K562 (cell line): ENCODE results near the gene CYP4F3.

Source experiments
- CBX5 ChIP-seq: IDR thresholded peaks from 2 replicates; pipeline ENCODE4 v1.6.1; 2014; ENCODE audit warnings: low read depth, borderline replicate concordance
- EGR1 ChIP-seq: fragments of 450-650 bp; conservative IDR thresholded peaks from 2 replicates; pipeline ENCODE4 v1.6.1; 2017; ENCODE audit warnings: mild to moderate bottlenecking
- MYC ChIP-seq, 2 experiments: fragments of 250-450 bp in 1 of 2; sonication (Bioruptor Pico) in 1 of 2; IDR thresholded peaks; 2 replicates each; pipeline versions ENCODE4 v1.5.1 to v1.6.1; 2012 to 2021; ENCODE audit warnings: low read depth in 2 of 2, borderline replicate concordance in 1 of 2, improper control_type of control experiment in 1 of 2, low read length in 1 of 2, mild to moderate bottlenecking in 1 of 2, moderate library complexity in 1 of 2
- POLR2A ChIP-seq: fragments of 450-650 bp; conservative IDR thresholded peaks from 2 replicates; pipeline ENCODE4 v1.6.1; 2016
- SIRT6 ChIP-seq: IDR thresholded peaks from one replicate; pipeline ENCODE4 v1.6.1; 2012; ENCODE audit warnings: low read depth, mild to moderate bottlenecking, control low read depth, inconsistent platforms, low read length, moderate library complexity
- TF ChIP-seq, protein P1 (sequence below), 3 experiments: IDR thresholded peaks in 2 of 3; conservative IDR thresholded peaks in 1 of 3; 2 replicates each; pipeline ENCODE4 v1.5.1; 2011 to 2012; ENCODE audit warnings: low read length in 3 of 3, mild to moderate bottlenecking in 3 of 3, control low read depth in 2 of 3, improper control_type of control experiment in 1 of 3, inconsistent platforms in 1 of 3, low read depth in 1 of 3, mixed read lengths in 1 of 3, moderate library complexity in 1 of 3; ENCODE audit not compliant: insufficient read depth in 2 of 3

DNA sequence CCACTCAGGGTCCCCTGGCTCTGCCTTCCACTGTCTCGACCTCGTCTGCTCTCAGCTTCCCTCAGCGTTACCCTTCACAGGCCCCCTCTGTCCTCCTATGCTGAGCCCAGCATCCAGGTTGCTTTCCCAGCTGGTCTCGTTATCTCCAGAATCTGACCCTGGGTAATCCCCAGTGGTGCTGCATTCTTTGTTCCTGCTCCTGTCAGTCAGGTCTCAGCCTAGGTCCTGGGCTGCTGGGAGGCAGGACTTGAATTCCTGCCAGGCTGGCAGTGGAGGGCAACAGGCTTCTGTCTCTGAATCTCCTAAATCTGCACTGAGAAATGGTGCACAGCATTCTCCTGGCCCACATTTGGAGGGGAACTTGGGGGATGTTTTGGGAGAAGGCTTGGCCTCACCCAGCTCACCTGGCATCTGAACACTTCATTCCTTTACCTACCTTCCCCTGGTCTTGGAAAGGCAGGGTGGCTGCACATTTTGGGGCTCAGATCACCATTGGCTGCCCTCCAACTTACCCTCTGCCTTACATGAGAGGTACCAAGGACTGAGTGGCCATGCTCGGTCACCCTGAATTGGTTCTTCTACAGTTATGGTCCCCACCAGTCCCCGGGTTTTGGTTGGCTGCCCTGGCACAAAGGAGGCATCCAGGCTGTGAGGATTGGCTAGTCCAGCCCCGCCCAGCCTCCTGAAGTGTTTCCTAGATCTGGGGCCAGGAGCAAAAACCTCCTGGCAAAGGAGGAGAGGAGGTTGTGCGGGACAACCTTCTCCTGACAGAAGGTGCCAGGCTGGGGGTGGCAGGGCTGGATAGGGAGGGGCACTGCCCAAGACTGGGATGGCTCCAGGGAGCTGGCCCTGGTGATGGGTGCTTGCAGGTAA is 26.0 kb upstream of the CYP4F3 start, which contains the start of gene CYP4F8:
- no peak for TF ChIP-seq SIRT6
- TF ChIP-seq POLR2A = no peak
- TF ChIP-seq CBX5 = no peak
- TF ChIP-seq, protein P1, sequence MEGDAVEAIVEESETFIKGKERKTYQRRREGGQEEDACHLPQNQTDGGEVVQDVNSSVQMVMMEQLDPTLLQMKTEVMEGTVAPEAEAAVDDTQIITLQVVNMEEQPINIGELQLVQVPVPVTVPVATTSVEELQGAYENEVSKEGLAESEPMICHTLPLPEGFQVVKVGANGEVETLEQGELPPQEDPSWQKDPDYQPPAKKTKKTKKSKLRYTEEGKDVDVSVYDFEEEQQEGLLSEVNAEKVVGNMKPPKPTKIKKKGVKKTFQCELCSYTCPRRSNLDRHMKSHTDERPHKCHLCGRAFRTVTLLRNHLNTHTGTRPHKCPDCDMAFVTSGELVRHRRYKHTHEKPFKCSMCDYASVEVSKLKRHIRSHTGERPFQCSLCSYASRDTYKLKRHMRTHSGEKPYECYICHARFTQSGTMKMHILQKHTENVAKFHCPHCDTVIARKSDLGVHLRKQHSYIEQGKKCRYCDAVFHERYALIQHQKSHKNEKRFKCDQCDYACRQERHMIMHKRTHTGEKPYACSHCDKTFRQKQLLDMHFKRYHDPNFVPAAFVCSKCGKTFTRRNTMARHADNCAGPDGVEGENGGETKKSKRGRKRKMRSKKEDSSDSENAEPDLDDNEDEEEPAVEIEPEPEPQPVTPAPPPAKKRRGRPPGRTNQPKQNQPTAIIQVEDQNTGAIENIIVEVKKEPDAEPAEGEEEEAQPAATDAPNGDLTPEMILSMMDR (IDR thresholded peaks at IDR 0.05 in 2 of 3, conservative IDR thresholded peaks at IDR 0.05 in 1 of 3; ENCODE audit: insufficient read depth in 2 of 3, low read depth in 1 of 3, low read length in 3 of 3) = no peak
- TF ChIP-seq EGR1 = no peak
- TF ChIP-seq MYC (IDR thresholded peaks at IDR 0.05; ENCODE audit: low read depth, low read length) = no peak
- no peak for TF ChIP-seq MYC (CRISPR knock-in tag; IDR thresholded peaks at IDR 0.05; ENCODE audit: borderline replicate concordance, low read depth)
